ENCODE results near the gene METTL23.

Gene METTL23

GRCh38 chr17:76700270-76700616, 26.4 kb upstream of the METTL23 start:
- H3K4me1 ChIP-seq: peaks cover 40% of the 10 kb centered on the region
- peak overlapping the region; percentile 51 for H3K4me3 ChIP-seq (ENCODE audit: low read depth, low read length)
- no peaks in the 10 kb centered on the region for H3K27me3 ChIP-seq
- TF ChIP-seq CTCF (IDR thresholded peaks at IDR 0.05; ENCODE audit: low read depth, low read length): no peak
- no peak for DNase-seq
- H3K9me3 ChIP-seq: no peaks in the 10 kb centered on the region
- H3K36me3 ChIP-seq: peaks cover 11% of the 10 kb centered on the region

- H3K4me1 ChIP-seq: peaks cover 40% of the 10 kb centered on the region
- TF ChIP-seq CTCF (IDR thresholded peaks at IDR 0.05; ENCODE audit: low read depth, low read length): no peak
- H3K9me3 ChIP-seq: no peaks in the 10 kb centered on the region
- peaks cover 5% of the 10 kb centered on the region for H3K36me3 ChIP-seq
- no peaks in the 10 kb centered on the region for H3K27me3 ChIP-seq
- peak overlapping the region; percentile 51 for H3K4me3 ChIP-seq (ENCODE audit: low read depth, low read length)
- peak; percentile 80 for DNase-seq
These were observed 25.8 kb upstream of the METTL23 start for GRCh38 chr17:76700617-76701470.

GRCh38 chr17:76701471-76701967, 25.1 kb upstream of the METTL23 start:
- TF ChIP-seq CTCF (IDR thresholded peaks at IDR 0.05; ENCODE audit: low read depth, low read length): no peak
- H3K4me3 ChIP-seq (ENCODE audit: low read depth, low read length): peak overlapping the region; percentile 51
- H3K36me3 ChIP-seq: peaks cover 3% of the 10 kb centered on the region; the same call in 1 of the 2 replicates
- no peak for DNase-seq
- no peaks in the 10 kb centered on the region for H3K9me3 ChIP-seq
- H3K27me3 ChIP-seq: no peaks in the 10 kb centered on the region
- H3K4me1 ChIP-seq: peaks cover 35% of the 10 kb centered on the region

GRCh38 chr17:76702076-76702475, 24.6 kb upstream of the METTL23 start:
- Histone ChIP-seq H3K27me3 (no peaks in the 10 kb centered on the region), H3K4me1 (peaks cover 30% of the 10 kb centered on the region), H3K4me3 (ENCODE audit: low read depth, low read length) (no peak overlapping the region), H3K9me3 (no peaks in the 10 kb centered on the region), H3K36me3 (peaks cover 5% of the 10 kb centered on the region; the same call in 1 of the 2 replicates)
- no peak for DNase-seq
- TF ChIP-seq CTCF (IDR thresholded peaks at IDR 0.05; ENCODE audit: low read depth, low read length): no peak

GRCh38 chr17:76702941-76703637, 23.6 kb upstream of the METTL23 start:
- Histone ChIP-seq H3K4me1 (peaks cover 32% of the 10 kb centered on the region), H3K27me3 (no peaks in the 10 kb centered on the region), H3K36me3 (peaks cover 11% of the 10 kb centered on the region), H3K9me3 (no peaks in the 10 kb centered on the region), H3K4me3 (ENCODE audit: low read depth, low read length) (no peak overlapping the region)
- no peak for TF ChIP-seq CTCF (IDR thresholded peaks at IDR 0.05; ENCODE audit: low read depth, low read length)
- no peak for DNase-seq

- Histone ChIP-seq H3K4me1 (peaks cover 30% of the 10 kb centered on the region), H3K9me3 (no peaks in the 10 kb centered on the region), H3K36me3 (peaks cover 14% of the 10 kb centered on the region), H3K4me3 (ENCODE audit: low read depth, low read length) (no peak overlapping the region), H3K27me3 (no peaks in the 10 kb centered on the region)
- DNase-seq: no peak
- TF ChIP-seq CTCF (IDR thresholded peaks at IDR 0.05; ENCODE audit: low read depth, low read length): no peak
These were observed 21.8 kb upstream of the METTL23 start for GRCh38 chr17:76704805-76705204.

Data from BE2C (cell line).